Ureter (tissue), 1 donor: Measurements from ENCODE around the gene SCARF1. TPM values are rescaled to one million over a fixed set of nuclear protein-coding genes. Genes with fewer than 3 reads are reported as not detected.
A peak's percentile ranks its signal among the peaks of the same experiment; 100 is the strongest.

Source experiments
- DNase-seq: peaks from one replicate; pipeline ENCODE4 v3.0.0-alpha.2; 2020; ENCODE audit warnings: low spot score
- total RNA-seq: library from RNA; stranded (reverse); gene quantifications from one replicate; pipeline ENCODE4 v1.2.4, GENCODE V29; 2023
- donor health status: DM: yes; HTN: yes; CAD: no.

Gene SCARF1
- total RNA-seq, 1 donor from 2014 or later: 16.3 TPM

DNA sequence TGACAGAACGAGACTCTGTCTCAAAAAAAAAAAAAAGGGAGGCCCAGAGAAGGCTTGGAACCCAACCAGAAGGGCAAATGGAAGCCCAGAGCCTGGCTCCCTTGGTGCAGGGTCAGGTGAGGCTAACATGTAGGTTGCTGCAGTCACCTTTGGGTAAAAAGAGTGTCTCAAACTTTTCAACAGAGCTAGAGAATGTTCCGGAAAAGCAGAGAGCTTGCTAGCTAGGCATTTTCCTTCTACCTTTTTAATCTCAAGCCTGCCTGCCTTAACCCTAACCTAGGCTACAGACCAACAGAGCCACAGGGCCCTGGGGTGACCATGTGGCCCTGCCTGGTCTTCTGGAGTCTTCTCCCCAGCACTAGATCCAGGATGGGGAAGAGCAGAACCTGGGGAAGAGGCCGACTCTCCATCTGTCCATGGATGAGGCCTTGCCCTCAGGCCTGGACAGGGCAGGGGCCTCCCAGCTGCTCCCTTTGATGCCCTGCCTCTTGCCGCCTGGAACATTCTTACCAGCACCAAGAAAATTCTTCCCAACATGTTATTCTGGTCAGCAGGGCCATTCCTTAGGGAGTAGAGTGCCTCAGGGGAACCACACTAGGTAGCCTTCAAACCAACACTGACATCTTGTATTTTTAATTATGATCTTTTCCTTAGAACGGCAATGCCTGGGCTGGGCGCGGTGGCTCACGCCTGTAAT, 47.0 kb downstream of the SCARF1 start:
- no peak for DNase-seq

DNA sequence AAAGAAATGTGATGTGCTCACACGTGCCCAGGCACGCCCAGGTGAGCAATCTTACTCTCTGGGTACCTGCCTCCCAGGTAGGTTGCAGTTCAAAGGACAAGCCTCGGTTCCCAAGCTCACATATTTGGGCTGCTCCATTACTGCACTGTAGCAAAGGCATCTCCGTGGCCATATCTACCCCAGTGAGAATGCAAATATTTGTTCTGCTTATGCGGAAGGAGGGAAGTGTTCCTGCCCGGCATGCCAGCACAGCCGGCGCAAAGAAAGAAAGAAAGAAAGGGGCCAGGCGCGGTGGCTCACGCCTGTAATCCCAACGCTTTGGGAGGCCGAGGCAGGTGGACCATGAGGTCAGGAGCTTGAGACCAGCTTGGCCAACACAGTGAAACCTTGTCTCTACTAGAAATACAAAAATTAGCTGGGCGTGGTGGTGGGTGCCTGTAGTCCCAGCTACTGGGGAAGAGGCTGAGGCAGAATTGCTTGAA, 47.6 kb downstream of the SCARF1 start:
- DNase-seq: no peak

- no peak for DNase-seq
Measured at GRCh38 chr17:1593630-1593931, 52.0 kb downstream of the SCARF1 start.

GRCh38 chr17:1592751-1593629, 52.5 kb downstream of the SCARF1 start:
- DNase-seq: no peak

- no peak for DNase-seq
Measured at GRCh38 chr17:1591474-1592090, 54.0 kb downstream of the SCARF1 start.

GRCh38 chr17:1590747-1591473, 54.6 kb downstream of the SCARF1 start:
- DNase-seq: no peak

- DNase-seq: peak; percentile 78
Measured at GRCh38 chr17:1590029-1590746, 55.3 kb downstream of the SCARF1 start.

- DNase-seq: no peak
Measured at GRCh38 chr17:1588821-1589585, 56.5 kb downstream of the SCARF1 start.

- DNase-seq: no peak
Measured at GRCh38 chr17:1584167-1584566, 61.4 kb downstream of the SCARF1 start.

Other genes with a start within 250 kb of the SCARF1 start
- gene YWHAE, start 245.5 kb downstream of the SCARF1 start, total RNA-seq: 492 TPM
- gene CRK, start 189.5 kb downstream of the SCARF1 start, total RNA-seq: 49.6 TPM
- 243 TPM for gene MYO1C, start 153.0 kb downstream of the SCARF1 start, total RNA-seq
- gene INPP5K, start 129.1 kb downstream of the SCARF1 start, total RNA-seq: 50.7 TPM
- gene PITPNA, start 82.9 kb downstream of the SCARF1 start, total RNA-seq: 85.4 TPM
- gene SLC43A2, start 16.9 kb downstream of the SCARF1 start, total RNA-seq: 30.9 TPM
- 22.5 TPM for gene RILP, start 4.1 kb upstream of the SCARF1 start, total RNA-seq
- 396 TPM for gene PRPF8, start 39.1 kb upstream of the SCARF1 start, total RNA-seq
- gene TLCD2, start 64.6 kb upstream of the SCARF1 start, total RNA-seq: 9.2 TPM
- 29.5 TPM for gene WDR81, start 79.0 kb upstream of the SCARF1 start, total RNA-seq
- 7.1 TPM for gene SERPINF2, start 97.1 kb upstream of the SCARF1 start, total RNA-seq
- gene SERPINF1, start 116.3 kb upstream of the SCARF1 start, total RNA-seq: 238 TPM
- 19.0 TPM for gene SMYD4, start 184.2 kb upstream of the SCARF1 start, total RNA-seq
- gene RPA1, start 184.3 kb upstream of the SCARF1 start, total RNA-seq: 82.2 TPM